H9 (cell line): ENCODE measurements around the gene TMEM217. TPM values are rescaled to one million over a fixed set of nuclear protein-coding genes. Genes with fewer than 3 reads are reported as not detected.

ENCODE experiments used
- DNase-seq: peaks from one replicate; pipeline ENCODE4 v3.0.0-alpha.2; 2017
- H2AFZ ChIP-seq: one replicate; pipeline ENCODE4 v1.6.1; 2013; ENCODE audit warnings: mild to moderate bottlenecking, low read length, control low read depth, moderate library complexity
- H2AK5ac ChIP-seq: 2 replicates; pipeline ENCODE4 v1.6.1; 2013; ENCODE audit warnings: low read length, control low read depth, mixed read lengths; ENCODE audit not compliant: insufficient read length
- H2BK120ac ChIP-seq: one replicate; pipeline ENCODE4 v1.6.1; 2013; ENCODE audit warnings: low read depth, mild to moderate bottlenecking, low read length, control low read depth, inconsistent platforms; ENCODE audit not compliant: poor library complexity, severe bottlenecking
- H2BK12ac ChIP-seq: 2 replicates; pipeline ENCODE4 v1.6.1; 2013; ENCODE audit warnings: low read length, control low read depth, mixed read lengths, low read depth; ENCODE audit not compliant: insufficient read length
- H2BK15ac ChIP-seq: 2 replicates; pipeline ENCODE4 v1.6.1; 2013; ENCODE audit warnings: low read depth, low read length, control low read depth
- H2BK20ac ChIP-seq: one replicate; pipeline ENCODE4 v1.6.1; 2013; ENCODE audit warnings: low read depth, mild to moderate bottlenecking, low read length, control low read depth, inconsistent platforms; ENCODE audit not compliant: poor library complexity, severe bottlenecking
- H2BK5ac ChIP-seq: 2 replicates; pipeline ENCODE4 v1.6.1; 2013; ENCODE audit warnings: low read length, control low read depth, mixed read lengths; ENCODE audit not compliant: insufficient read length
- H3K14ac ChIP-seq: 2 replicates; pipeline ENCODE4 v1.6.1; 2013; ENCODE audit warnings: low read length, control low read depth; ENCODE audit not compliant: insufficient read depth
- H3K18ac ChIP-seq: 2 replicates; pipeline ENCODE4 v1.6.1; 2013; ENCODE audit warnings: low read depth, mild to moderate bottlenecking, mixed read lengths, low read length, control low read depth; ENCODE audit not compliant: insufficient read length
- H3K23ac ChIP-seq: 2 replicates; pipeline ENCODE4 v1.6.1; 2013; ENCODE audit warnings: low read length, control low read depth, mixed read lengths, low read depth; ENCODE audit not compliant: insufficient read length
- H3K23me2 ChIP-seq: 2 replicates; pipeline ENCODE4 v1.6.1; 2013; ENCODE audit warnings: low read depth, mild to moderate bottlenecking, mixed read lengths, low read length, control low read depth; ENCODE audit not compliant: insufficient read length, poor library complexity, severe bottlenecking
- H3K27ac ChIP-seq: 2 replicates; pipeline ENCODE4 v1.5.1; 2013; ENCODE audit warnings: low read length, control low read depth, mixed read lengths, low read depth; ENCODE audit not compliant: insufficient read length
- H3K27me3 ChIP-seq: 2 replicates; pipeline ENCODE4 v1.6.1; 2013; ENCODE audit warnings: low read length, control low read depth, inconsistent platforms; ENCODE audit not compliant: insufficient read depth
- H3K4ac ChIP-seq: 2 replicates; pipeline ENCODE4 v1.6.1; 2013; ENCODE audit warnings: low read depth, mild to moderate bottlenecking, control low read depth, inconsistent platforms, low read length, moderate library complexity
- H3K4me1 ChIP-seq: 2 replicates; pipeline ENCODE4 v1.6.1; 2013; ENCODE audit warnings: low read length, control low read depth, inconsistent platforms; ENCODE audit not compliant: insufficient read depth
- H3K4me2 ChIP-seq: 2 replicates; pipeline ENCODE4 v1.6.1; 2013; ENCODE audit warnings: low read length, control low read depth, mixed read lengths; ENCODE audit not compliant: insufficient read length, insufficient read depth
- H3K56ac ChIP-seq: 2 replicates; pipeline ENCODE4 v1.6.1; 2013; ENCODE audit warnings: low read depth, mild to moderate bottlenecking, mixed read lengths, low read length, control low read depth; ENCODE audit not compliant: insufficient read length
- H3K79me1 ChIP-seq: 2 replicates; pipeline ENCODE4 v1.6.1; 2013; ENCODE audit warnings: low read depth, mild to moderate bottlenecking, moderate library complexity, low read length, control low read depth, inconsistent platforms; ENCODE audit not compliant: insufficient read depth, poor library complexity, severe bottlenecking
- H3K79me2 ChIP-seq: 2 replicates; pipeline ENCODE4 v1.6.1; 2013; ENCODE audit warnings: low read length, control low read depth, inconsistent platforms; ENCODE audit not compliant: insufficient read depth
- H3K9ac ChIP-seq: 2 replicates; pipeline ENCODE4 v1.6.1; 2013; ENCODE audit warnings: low read length, control low read depth, mixed read lengths; ENCODE audit not compliant: insufficient read length; ENCODE audit errors: extremely low read depth
- H3K9me3 ChIP-seq: one replicate; pipeline ENCODE4 v1.6.1; 2013; ENCODE audit warnings: low read depth, low read length, inconsistent platforms; ENCODE audit not compliant: control insufficient read depth
- H3T11ph ChIP-seq: one replicate; pipeline ENCODE4 v1.6.1; 2013; ENCODE audit warnings: mild to moderate bottlenecking, low read length, control low read depth, inconsistent platforms
- H4K20me1 ChIP-seq: one replicate; pipeline ENCODE4 v1.6.1; 2013; ENCODE audit not compliant: control insufficient read depth, insufficient read length, insufficient read depth
- H4K5ac ChIP-seq: 2 replicates; pipeline ENCODE4 v1.6.1; 2013; ENCODE audit warnings: low read depth, mild to moderate bottlenecking, mixed read lengths, low read length, control low read depth; ENCODE audit not compliant: insufficient read length
- H4K8ac ChIP-seq: replicated peaks from 2 replicates; pipeline ENCODE4 v1.6.1; 2013; ENCODE audit warnings: low read length, control low read depth, mixed read lengths, low read depth; ENCODE audit not compliant: insufficient read length
- H4K91ac ChIP-seq: 2 replicates; pipeline ENCODE4 v1.6.1; 2013; ENCODE audit warnings: low read depth, mild to moderate bottlenecking, moderate library complexity, mixed read lengths, low read length, control low read depth; ENCODE audit not compliant: insufficient read length
- H3K27ac Mint-ChIP-seq, 3 experiments: 2 replicates in 2 of 3; 3 replicates in 1 of 3; pipeline ENCODE4 v1.8.0; 2020 to 2021; ENCODE audit warnings: mixed read lengths in 3 of 3, mild to moderate bottlenecking in 1 of 3, moderate library complexity in 1 of 3
- H3K27me3 Mint-ChIP-seq: 2 replicates; pipeline ENCODE4 v1.8.0; 2021; ENCODE audit warnings: low read depth, mild to moderate bottlenecking, moderate library complexity, mixed read lengths
- H3K36me3 Mint-ChIP-seq, 3 experiments: 2 replicates in 2 of 3; 3 replicates in 1 of 3; pipeline ENCODE4 v1.8.0; 2020 to 2021; ENCODE audit warnings: low read depth in 3 of 3, mixed read lengths in 3 of 3; ENCODE audit not compliant: insufficient read depth in 1 of 3
- H3K4me1 Mint-ChIP-seq, 2 experiments: 2 replicates each; pipeline ENCODE4 v1.8.0; 2020; ENCODE audit warnings: mixed read lengths in 2 of 2
- H3K4me3 Mint-ChIP-seq, 2 experiments: 2 replicates in 1 of 2; 3 replicates in 1 of 2; pipeline ENCODE4 v1.8.0; 2020 to 2021; ENCODE audit warnings: mild to moderate bottlenecking in 2 of 2, mixed read lengths in 2 of 2, moderate library complexity in 1 of 2
- H3K9me3 Mint-ChIP-seq, 2 experiments: 2 replicates in 1 of 2; 3 replicates in 1 of 2; pipeline ENCODE4 v1.8.0; 2020; ENCODE audit warnings: mild to moderate bottlenecking in 2 of 2, mixed read lengths in 2 of 2, moderate library complexity in 1 of 2
- WGBS: extraction: QIAGEN DNeasy Blood & Tissue Kit; methylation state at CpG from one replicate; pipeline ENCODE4 v1.1.7; 2013; ENCODE audit warnings: missing lambda C conversion rate, low lambda C conversion rate, mixed read lengths; ENCODE audit not compliant: insufficient read length; ENCODE audit errors: extremely low coverage; 5-methylcytosine and 5-hydroxymethylcytosine counted together
- total RNA-seq: library from RNA; stranded (reverse); gene quantifications from 2 replicates; pipeline ENCODE4 v1.2.1, GENCODE V29; 2021
- TF ChIP-seq, protein P1 (sequence below): fragments of 200-600 bp; sonication (generic); conservative IDR thresholded peaks from 3 replicates; pipeline ENCODE4 v1.8.0; 2021; ENCODE audit warnings: antibody characterized with exemption, mild to moderate bottlenecking

TMEM217 gene
- total RNA-seq, 1 experiment from 2014 or later, result 1.1 TPM

DNA sequence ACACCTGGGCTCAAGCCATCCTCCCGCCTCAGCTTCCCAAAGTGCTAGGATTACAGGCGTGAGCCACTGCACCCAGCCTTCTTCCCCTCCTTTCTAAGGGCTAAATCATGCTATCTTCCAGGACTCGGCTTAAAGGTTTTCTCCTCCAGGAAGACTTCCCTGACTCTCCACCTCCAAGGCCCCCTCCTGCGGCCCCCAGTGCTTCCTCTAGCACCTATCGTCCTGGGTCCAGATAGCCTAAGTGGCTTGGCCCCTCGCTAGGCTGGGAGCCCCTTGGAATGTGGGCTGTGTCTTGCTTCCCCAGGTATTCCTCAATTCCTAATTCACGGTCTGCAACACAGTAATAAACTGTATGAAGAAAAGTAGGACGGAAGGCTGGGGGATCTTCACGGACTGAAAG is 51.3 kb downstream of the TMEM217 start:
- no peak overlapping the region for H3K14ac ChIP-seq
- no peaks in the 10 kb centered on the region for H3K9me3 ChIP-seq
- no peak overlapping the region for H3K4me2 ChIP-seq
- no peak overlapping the region for H4K91ac ChIP-seq
- H3T11ph ChIP-seq, result no peak overlapping the region
- H3K79me2 ChIP-seq, result no peaks in the 10 kb centered on the region
- H2BK120ac ChIP-seq, result no peak overlapping the region
- H2BK5ac ChIP-seq, result no peak overlapping the region
- TF ChIP-seq, protein P1, sequence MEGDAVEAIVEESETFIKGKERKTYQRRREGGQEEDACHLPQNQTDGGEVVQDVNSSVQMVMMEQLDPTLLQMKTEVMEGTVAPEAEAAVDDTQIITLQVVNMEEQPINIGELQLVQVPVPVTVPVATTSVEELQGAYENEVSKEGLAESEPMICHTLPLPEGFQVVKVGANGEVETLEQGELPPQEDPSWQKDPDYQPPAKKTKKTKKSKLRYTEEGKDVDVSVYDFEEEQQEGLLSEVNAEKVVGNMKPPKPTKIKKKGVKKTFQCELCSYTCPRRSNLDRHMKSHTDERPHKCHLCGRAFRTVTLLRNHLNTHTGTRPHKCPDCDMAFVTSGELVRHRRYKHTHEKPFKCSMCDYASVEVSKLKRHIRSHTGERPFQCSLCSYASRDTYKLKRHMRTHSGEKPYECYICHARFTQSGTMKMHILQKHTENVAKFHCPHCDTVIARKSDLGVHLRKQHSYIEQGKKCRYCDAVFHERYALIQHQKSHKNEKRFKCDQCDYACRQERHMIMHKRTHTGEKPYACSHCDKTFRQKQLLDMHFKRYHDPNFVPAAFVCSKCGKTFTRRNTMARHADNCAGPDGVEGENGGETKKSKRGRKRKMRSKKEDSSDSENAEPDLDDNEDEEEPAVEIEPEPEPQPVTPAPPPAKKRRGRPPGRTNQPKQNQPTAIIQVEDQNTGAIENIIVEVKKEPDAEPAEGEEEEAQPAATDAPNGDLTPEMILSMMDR, result no peak
- H3K27me3 ChIP-seq, result no peaks in the 10 kb centered on the region
- Mint-ChIP-seq H3K4me3 (no peak overlapping the region), H3K9me3 (peaks cover 0 to 2% of the 10 kb centered on the region in 2 experiments; a peak in 1 of 5 replicates), H3K4me1 (peaks cover 5 to 7% of the 10 kb centered on the region in 2 experiments), H3K27ac (peak overlapping the region in 1 of 3 experiments; percentile 11; a peak in 1 of 7 replicates), H3K36me3 (no peaks in the 10 kb centered on the region), H3K27me3 (no peaks in the 10 kb centered on the region; the same call in 1 of the 2 replicates)
- no peak for DNase-seq
- no peak overlapping the region for H3K23ac ChIP-seq
- no peak overlapping the region for H2BK15ac ChIP-seq
- H3K23me2 ChIP-seq, result no peaks in the 10 kb centered on the region
- H3K4ac ChIP-seq, result no peak overlapping the region
- H3K56ac ChIP-seq, result no peak overlapping the region
- H2AK5ac ChIP-seq, result no peak overlapping the region
- no peaks in the 10 kb centered on the region; the same call in 1 of the 2 replicates for H3K4me1 ChIP-seq
- H2BK20ac ChIP-seq, result no peak overlapping the region
- whole genome bisulfite sequencing, result no CpG with 5 or more reads among the region's 9 CpGs
- no peak overlapping the region for H4K8ac ChIP-seq
- H4K20me1 ChIP-seq, result no peaks in the 10 kb centered on the region
- no peak overlapping the region for H4K5ac ChIP-seq
- H3K79me1 ChIP-seq, result no peaks in the 10 kb centered on the region
- H2AFZ ChIP-seq, result no peak overlapping the region
- no peak overlapping the region for H2BK12ac ChIP-seq
- no peak overlapping the region for H3K18ac ChIP-seq
- no peak overlapping the region for H3K9ac ChIP-seq
- no peak overlapping the region for H3K27ac ChIP-seq
